Stimulated activated CD4-positive, alpha-beta T cell treated with anti-CD3 and anti-CD28 coated beads, Interleukin-4, amount 100 ng/mL, for 24 hours (primary cell): ENCODE data around the gene RALY.
"Not testable (repeated sequence)": the region's sequence is repeated elsewhere in the genome, so short reads cannot be mapped to it uniquely, and the experiment has no call there.

Source experiments
- DNase-seq: peaks from one replicate; pipeline ENCODE4 v3.0.0-alpha.2; 2020

The RALY gene

DNA sequence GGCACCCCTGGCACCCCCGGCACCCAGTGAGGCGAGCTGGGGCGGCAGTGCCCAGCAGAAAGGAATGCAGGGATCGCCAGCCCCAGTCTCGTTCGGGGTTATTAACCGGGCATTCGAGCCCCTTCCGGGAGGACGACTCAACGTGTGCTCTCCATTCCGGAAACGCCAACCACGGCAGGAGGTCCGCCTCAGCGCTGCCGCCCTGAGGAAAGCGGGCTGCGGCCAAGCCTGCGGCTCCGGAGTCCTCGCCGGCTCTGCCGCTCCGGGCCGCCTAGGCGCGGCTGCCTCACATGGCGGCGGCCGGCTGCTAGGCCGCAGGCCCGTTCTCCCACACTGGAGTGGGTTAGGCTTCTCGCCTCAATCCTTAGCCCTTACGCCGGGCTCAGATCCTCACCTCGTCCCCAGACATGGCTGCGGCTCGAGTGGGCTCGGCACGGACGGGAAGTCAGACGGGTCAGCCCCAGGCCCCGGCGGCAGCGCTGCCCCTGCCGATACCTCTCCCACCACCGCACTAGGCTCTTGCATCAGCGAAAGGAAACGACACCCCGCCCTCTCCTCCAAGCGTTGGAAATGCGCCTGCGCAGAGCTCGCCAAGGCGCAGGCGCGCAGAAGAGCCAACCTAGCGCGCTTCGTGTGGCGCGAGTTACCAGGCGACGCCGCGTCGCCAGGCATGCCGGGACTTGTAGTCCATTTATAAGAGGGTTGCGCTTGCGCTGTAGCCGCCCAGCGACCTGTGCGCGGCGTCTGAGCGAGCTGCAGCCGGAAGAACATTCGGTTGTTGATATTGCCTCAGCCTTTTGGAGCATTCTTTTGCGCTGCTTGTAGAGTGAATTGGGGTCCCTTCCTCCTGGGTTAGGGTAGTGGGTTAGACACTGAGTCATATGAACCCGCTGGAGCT lies 118.2 kb downstream of the RALY start, which contains the start of gene EIF2S2:
TSS of gene EIF2S2 (minus strand) at position 542 of the 898 bp plus-strand sequence. CDS start at position 409, 133 bp downstream.
- DNase-seq, result peak; percentile 95

DNA sequence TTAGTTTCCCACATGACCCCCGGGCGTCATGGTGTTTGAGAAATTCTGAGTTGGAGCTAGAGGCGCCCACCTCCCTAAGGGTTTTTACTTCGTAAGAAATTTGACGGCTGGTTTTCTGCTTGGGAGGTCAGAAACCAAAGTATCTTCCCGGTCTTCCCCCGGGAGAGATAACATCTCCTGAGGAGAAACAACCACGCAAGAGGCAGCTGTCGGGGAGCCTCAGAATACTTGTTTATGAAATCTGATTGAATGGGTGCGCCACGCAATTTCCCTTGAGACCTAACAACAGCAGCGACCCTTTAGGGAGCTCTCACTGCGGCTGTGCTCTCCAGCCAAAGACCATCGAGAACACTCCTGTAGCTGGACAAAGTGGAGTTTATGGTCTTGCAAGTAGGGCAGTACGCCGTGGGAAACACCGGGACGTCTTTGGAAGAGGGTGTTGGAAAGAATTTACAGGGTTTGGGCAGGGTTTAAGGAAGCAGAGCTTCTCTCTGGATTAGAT lies 118.9 kb downstream of the RALY start:
- no peak for DNase-seq

DNA sequence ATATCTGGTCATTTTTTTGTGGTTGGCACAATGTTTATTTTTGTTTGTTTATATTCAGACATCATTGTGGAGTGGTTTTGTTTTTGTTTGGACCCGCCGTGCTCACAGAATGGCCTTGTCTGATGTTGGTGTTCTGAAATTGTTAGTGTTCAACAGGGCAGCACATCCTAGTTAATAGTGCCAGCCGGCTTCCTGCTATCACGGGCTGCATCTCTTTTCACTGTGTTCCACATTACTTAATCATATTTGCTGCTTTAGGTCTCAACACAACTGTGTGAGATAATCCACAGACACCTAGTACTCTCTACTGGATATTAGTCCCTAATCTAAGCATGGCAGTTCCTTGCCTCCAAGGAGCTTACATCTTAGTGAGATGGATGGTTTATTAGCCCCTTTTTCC lies 121.1 kb downstream of the RALY start:
- no peak for DNase-seq

DNA sequence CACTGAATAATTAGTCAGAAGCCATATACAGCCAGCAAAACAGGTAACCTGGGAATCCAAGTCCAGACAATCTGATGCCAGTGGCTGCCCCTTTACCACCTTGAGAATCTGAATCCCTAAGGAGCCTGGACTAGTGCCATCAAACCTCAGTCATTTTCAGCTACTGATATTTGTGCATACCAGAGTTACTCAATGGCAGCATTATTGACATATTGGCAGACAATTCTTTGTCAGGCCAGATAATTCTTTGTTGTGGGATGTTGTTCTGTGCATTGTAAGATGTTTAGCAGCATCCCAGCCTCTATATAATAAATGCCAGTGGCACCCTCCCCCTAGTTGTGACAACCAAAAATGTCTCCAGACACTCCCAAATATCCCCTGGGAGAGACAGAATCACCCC lies 121.5 kb downstream of the RALY start:
- no peak for DNase-seq

DNA sequence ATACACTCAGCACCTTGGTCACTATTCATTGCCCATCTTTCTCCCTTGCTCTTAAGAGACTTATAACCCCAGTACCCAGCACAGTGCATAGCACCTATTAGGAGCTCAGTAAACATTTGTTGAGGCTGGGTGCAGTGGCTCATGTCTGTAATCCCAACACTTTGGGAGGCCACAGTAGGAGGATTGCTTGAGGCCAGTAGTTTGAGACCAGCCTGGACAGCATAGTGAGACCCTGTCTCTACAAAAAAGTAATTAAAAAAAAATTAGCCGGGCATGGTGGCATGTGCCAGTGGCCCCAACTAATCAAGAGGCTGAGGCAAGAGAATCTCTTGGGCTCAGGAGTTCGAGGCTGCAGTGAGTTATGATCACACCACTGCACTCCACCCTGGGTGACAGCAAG lies 126.5 kb downstream of the RALY start:
- DNase-seq, result no peak

DNA sequence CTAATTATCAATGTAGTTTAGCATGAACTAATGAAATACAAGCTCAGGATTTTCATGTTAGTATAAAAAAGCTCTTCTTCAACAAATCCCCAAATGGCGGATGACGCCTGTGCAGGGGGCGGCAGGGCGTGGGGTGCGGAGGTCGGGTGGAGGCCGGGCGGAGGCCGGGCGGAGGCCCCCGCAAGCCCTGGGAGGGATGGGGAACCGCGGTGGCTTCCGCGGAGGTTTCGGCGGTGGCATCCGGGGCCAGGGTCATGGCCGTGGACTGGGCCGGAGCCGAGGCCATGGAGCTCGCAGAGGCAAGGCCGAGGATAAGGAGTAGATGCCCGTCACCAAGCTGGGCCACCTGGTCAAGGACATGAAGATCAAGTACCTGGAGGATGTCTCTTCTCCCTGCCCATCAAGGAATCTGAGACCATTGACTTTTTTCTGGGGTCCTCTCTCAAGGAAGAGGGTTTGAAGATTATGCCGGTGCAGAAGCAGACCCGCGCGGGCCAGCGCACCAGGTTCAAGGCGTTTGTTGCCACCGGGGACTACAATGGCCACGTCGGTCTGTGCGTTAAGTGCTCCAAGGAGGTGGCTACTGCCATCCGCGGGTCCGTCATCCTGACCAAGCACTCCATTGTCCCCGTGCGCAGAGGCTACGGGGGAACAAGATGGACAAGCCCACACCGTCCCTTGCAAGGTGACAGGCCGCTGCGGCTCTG lies 128.7 kb downstream of the RALY start:
- DNase-seq, result no peak

DNA sequence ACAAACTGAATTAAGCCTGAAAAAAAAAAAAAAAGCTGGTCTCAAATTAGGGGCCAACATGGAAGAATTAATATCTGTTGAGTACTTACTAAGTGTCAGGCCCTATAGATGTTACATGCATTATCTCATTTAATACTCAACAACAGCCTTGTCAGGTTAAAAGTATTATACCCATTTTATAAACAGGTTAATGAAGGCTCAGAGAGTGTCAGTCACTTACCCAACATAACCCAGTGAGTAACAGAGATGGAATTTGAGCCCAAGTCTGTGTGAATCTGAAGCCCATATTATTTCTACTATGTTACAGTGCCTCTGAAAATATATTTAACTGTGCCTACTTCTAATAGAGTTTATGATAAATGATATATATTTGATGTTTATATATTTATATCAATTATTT lies 129.6 kb downstream of the RALY start:
- DNase-seq, result no peak

DNA sequence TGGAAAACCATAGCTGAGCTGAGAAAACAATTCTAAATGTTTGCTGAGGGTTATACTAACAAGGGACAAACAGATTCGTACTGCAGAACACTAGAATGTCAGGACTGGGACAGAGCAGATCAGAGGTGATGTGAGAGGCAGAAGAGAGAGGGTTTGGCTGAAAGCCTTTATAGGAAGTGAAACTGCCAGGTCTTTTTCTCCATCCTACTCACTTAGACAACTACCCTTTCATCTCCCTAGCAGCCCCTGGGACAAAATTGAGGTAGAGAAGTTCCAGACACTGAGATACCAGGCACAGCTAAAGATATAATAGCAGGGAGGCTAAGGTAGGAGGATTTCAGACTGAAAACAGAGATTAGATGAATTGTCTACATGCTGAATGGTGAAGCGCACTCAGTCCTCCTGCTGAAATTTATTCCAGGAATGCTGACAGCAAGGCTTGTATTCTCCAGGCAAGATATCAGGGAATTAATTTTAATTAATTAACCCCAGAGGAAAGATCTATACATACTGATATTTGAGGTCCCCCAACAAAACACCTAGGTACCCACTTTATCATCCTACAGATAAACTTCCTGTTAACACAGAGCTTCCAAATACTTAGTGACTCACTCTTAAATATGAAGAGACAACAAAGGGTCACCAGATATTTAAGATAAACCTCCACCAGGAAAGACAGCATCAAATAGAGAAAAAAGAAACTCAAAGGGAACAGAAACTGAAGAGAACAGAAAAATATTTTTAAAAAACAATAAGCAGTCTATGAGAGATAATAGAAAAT lies 130.9 kb downstream of the RALY start:
- no peak for DNase-seq

DNA sequence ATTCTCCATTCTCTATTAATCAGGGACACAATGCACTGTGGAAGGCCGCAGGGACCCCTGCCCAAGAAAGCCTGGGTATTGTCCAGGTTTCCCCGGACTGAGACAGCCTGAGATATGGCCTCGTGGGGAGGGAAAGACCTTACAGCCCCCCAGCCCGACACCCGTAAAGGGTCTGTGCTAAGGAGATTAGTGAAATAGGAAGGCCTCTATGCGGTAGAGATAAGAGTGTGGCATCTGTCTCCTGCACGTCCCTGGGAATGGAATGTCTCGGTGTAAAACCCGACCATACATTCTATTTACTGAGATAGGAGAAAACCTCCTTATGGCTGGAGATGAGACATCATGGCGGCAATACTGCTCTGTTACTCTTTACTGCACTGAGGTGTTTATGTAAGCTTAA lies 134.1 kb downstream of the RALY start:
- DNase-seq, result no peak

DNA sequence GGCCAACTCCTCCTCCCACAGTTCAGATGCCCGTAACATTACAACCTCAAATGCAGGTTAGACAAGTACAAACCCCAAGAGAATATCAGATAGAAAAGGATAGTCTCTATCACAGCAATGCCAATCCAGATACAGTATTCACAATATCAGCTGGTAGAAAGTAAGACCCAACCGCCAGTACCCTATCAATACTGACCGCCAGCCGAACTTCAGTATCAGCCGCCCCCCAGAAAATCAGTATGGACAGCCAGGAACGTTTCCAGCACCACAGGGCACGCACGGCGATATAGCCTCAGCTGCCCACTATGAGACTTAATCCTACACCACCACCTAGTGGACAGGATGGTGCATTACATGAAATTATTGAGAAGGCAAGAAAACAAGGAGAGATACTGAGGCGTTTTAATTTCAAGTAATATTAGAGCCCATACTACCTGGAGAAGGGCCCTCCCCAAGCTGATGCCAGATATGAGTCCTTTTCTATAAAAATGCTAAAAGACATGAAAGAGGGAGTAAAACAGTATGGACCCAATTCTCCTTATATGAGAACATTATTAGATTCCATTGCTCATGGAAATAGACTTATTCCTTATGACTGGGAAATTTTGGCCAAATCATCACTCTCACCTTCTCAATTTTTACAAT lies 135.9 kb downstream of the RALY start:
- DNase-seq, result peak; percentile 64

DNA sequence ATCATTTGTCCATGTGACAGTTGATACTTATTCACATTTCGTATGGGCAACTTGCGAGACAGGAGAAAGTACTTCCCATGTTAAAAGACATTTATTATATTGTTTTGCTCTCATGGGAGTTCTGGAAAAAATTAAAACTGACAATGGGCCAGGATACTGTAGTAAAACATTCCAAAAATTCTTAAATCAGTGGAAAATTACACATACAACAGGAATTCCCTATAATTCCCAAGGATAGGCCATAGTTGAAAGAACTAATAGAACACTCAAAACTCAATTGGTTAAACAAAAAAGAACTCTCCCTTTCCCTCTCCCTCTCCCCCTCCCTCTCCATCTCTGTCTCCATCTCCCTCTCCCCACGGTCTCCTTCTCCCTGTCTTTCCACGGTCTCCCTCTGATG lies 137.8 kb downstream of the RALY start:
- no peak for DNase-seq

DNA sequence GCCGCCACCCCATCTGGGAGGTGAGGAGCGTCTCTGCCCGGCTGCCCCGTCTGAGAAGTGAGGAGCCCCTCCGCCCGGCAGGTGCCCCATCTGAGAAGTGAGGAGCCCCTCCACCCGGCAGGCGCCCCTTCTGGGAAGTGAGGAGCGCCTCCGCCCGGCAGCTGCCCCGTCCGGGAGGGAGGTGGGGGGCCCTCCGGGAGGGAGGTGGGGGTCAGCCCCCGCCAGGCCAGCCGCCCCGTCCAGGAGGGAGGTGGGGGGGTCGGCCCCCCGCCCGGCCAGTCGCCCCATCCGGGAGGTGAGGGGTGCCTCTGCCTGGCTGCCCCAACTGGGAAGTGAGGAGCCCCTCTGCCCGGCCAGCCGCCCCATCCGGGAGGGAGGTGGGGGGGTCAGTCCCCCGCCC lies 138.8 kb downstream of the RALY start:
- not testable (repeated sequence) for DNase-seq

DNA sequence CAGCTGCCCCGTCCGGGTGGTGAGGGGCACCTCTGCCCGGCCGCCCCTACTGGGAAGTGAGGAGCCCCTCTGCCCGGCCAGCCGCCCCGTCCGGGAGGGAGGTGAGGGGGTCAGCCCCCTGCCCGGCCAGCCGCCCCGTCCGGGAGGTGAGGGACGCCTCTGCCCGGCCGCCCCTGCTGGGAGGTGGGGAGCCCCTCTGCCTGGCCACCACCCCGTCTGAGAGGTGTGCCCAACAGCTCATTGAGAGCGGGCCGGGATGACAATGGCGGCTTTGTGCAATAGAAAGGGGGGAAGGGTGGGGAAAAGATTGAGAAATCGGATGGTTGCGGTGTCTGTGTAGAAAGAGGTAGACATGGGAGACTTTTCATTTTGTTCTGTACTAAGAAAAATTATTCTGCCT lies 139.2 kb downstream of the RALY start:
- not testable (repeated sequence) for DNase-seq

DNA sequence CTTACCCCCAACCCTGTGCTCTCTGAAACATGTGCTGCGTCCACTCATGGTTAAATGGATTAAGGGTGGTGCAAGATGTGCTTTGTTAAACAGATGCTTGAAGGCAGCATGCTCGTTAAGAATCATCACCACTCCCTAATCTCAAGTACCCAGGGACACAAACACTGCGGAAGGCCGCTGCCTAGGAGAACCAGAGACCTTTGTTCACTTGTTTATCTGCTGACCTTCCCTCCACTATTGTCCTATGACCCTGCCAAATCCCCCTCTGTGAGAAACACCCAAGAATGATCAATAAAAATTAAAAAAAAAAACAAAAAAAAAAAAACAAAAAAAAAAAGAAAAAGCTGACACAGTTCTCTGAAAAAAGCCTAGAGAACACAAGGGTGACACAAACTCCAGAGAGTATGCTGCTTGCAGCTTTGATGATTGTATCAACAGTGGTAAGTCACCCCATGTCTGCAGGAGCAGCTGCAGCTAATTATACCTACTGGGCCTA lies 139.7 kb downstream of the RALY start:
- DNase-seq, result not testable (repeated sequence)
